Kidney (tissue), 14 donors: ENCODE measurements around the gene CSAD. TPM values are rescaled to one million over a fixed set of nuclear protein-coding genes. Genes with fewer than 3 reads are reported as not detected.
A peak's percentile ranks its signal among the peaks of the same experiment; 100 is the strongest.

Experiments used
- DNase-seq, 5 donors: peaks; one replicate each; pipeline ENCODE4 v3.0.0-alpha.2; 2013 to 2020
- FAIRE-seq: peaks from 2 replicates; lab custom pipeline; 2012; peaks lifted over from hg19 to GRCh38; lab: Jason Lieb, UNC
- H3K27ac ChIP-seq, 2 donors: one replicate each; pipeline ENCODE4 v1.7.0; 2013; ENCODE audit warnings: low read depth in 2 of 2, low read length in 2 of 2, inconsistent platforms in 1 of 2
- H3K27me3 ChIP-seq: one replicate; pipeline ENCODE4 v1.7.1; 2013; ENCODE audit warnings: low read length, inconsistent platforms; ENCODE audit not compliant: control insufficient read depth, insufficient read depth
- H3K36me3 ChIP-seq, 3 donors: one replicate each; pipeline versions ENCODE4 v1.7.0 to v1.7.1; 2013; ENCODE audit warnings: low read length in 3 of 3, control low read depth in 1 of 3, inconsistent platforms in 1 of 3; ENCODE audit not compliant: insufficient read depth in 3 of 3, control insufficient read depth in 2 of 3
- H3K4me1 ChIP-seq, 3 donors: one replicate each; pipeline versions ENCODE4 v1.7.0 to v1.7.1; 2013; ENCODE audit warnings: low read length in 3 of 3, inconsistent platforms in 1 of 3, low read depth in 1 of 3; ENCODE audit not compliant: control insufficient read depth in 2 of 3, insufficient read depth in 2 of 3
- H3K4me3 ChIP-seq, 3 donors: one replicate each; pipeline versions ENCODE4 v1.7.0 to v1.8.1; 2013; ENCODE audit warnings: low read length in 3 of 3, control low read depth in 1 of 3, inconsistent platforms in 1 of 3
- H3K9ac ChIP-seq, 3 donors: one replicate each; pipeline versions ENCODE4 v1.7.0 to v1.7.1; 2013; ENCODE audit warnings: low read length in 3 of 3, control low read depth in 1 of 3, inconsistent platforms in 1 of 3
- H3K9me3 ChIP-seq, 3 donors: one replicate each; pipeline versions ENCODE4 v1.7.0 to v1.7.1; 2013; ENCODE audit warnings: low read length in 3 of 3, control low read depth in 1 of 3, inconsistent platforms in 1 of 3; ENCODE audit not compliant: control insufficient read depth in 2 of 3, insufficient read depth in 1 of 3
- CTCF ChIP-seq: IDR thresholded peaks from 3 replicates; pipeline ENCODE4 v1.5.1; 2012; ENCODE audit warnings: mild to moderate bottlenecking, moderate library complexity, borderline replicate concordance; ENCODE audit not compliant: insufficient read depth; ENCODE audit errors: extremely low read depth
- intact Hi-C: fragments of 100-400 bp; cut with DNase I; formaldehyde crosslinking; loops from one replicate; pipeline ENCODE4 v1.11.1; 2022
- polyA plus RNA-seq: library from polyadenylated mRNA; stranded (reverse); fragments of 350-450 nt; fragmentation: Illumina TruSeq; extraction: RNeasy Lipid Tissue Mini Kit (QIAGEN cat#74804); gene quantifications from one replicate; pipeline ENCODE4 v1.2.3, GENCODE V29; 2014; ENCODE audit warnings: low read depth, low replicate concordance; ENCODE audit not compliant: insufficient read depth
- total RNA-seq: library from RNA; stranded (reverse); fragmentation: NEBNext Ultra II Directional; extraction: Animal tissue kit (Norgen Biotek cat#: 25700); gene quantifications from one replicate; pipeline ENCODE4 v1.2.1, GENCODE V29; 2021
- donor health status: control.
- donor health status: control.
- donor health status: control.
- donor health status: control.
- donor health status: control.
- donor health status: DM: yes; HTN: yes; CAD: no.
- donor health status: Normal renal cell carcinoma (clear cell type).

The CSAD gene
- total and polyA plus RNA-seq, 2 donors from 2014 or later, result 24.0 to 39.1 TPM

- no peaks in the 10 kb centered on the region for H3K9me3 ChIP-seq
- no peak overlapping the region for H3K4me3 ChIP-seq
- no peak overlapping the region for H3K27ac ChIP-seq
- H3K4me1 ChIP-seq, result peaks cover 0 to 15% (median 14%) of the 10 kb centered on the region in 3 donors
- no peak for FAIRE-seq
- peaks cover 0 to 8% (median 6%) of the 10 kb centered on the region in 3 donors for H3K36me3 ChIP-seq
- intact Hi-C loops, result loop anchor here (10.0 kb wide), 1 partner anchor 128 kb away; no protein-coding TSS in a partner anchor
- no peak for TF ChIP-seq CTCF
- H3K27me3 ChIP-seq, result no peaks in the 10 kb centered on the region
- H3K9ac ChIP-seq, result no peak overlapping the region
- no peak for DNase-seq
Measured at GRCh38 chr12:53193040-53193439, 12.3 kb upstream of the CSAD start.

- H3K4me1 ChIP-seq, result peaks cover 0 to 15% (median 11%) of the 10 kb centered on the region in 3 donors
- DNase-seq, result no peak
Measured at GRCh38 chr12:53192531-53193021, 11.9 kb upstream of the CSAD start.

GRCh38 chr12:53191885-53192530 is 11.3 kb upstream of the CSAD start:
- Histone ChIP-seq H3K36me3 (peaks cover 2 to 18% (median 15%) of the 10 kb centered on the region in 3 donors), H3K4me3 (no peak overlapping the region), H3K27me3 (no peaks in the 10 kb centered on the region), H3K9ac (no peak overlapping the region), H3K27ac (no peak overlapping the region), H3K4me1 (peaks cover 0 to 12% (median 8%) of the 10 kb centered on the region in 3 donors), H3K9me3 (no peaks in the 10 kb centered on the region)
- peak in 1 of 5 donors; percentile 31 for DNase-seq
- TF ChIP-seq CTCF, result no peak
- FAIRE-seq, result no peak
- intact Hi-C loops, result loop anchor here (10.0 kb wide), 1 partner anchor 127 kb away; no protein-coding TSS in a partner anchor

More at GRCh38 chr12:53192531-53193021, 11.9 kb upstream of the CSAD start:
- no peak for FAIRE-seq
- no peaks in the 10 kb centered on the region for H3K27me3 ChIP-seq
- peaks cover 0 to 12% (median 9%) of the 10 kb centered on the region in 3 donors for H3K36me3 ChIP-seq
- H3K9ac ChIP-seq, result no peak overlapping the region
- H3K9me3 ChIP-seq, result no peaks in the 10 kb centered on the region
- H3K4me3 ChIP-seq, result no peak overlapping the region
- H3K27ac ChIP-seq, result no peak overlapping the region
- intact Hi-C loops, result loop anchor here (10.0 kb wide), 1 partner anchor 128 kb away; no protein-coding TSS in a partner anchor
- no peak for TF ChIP-seq CTCF
